HG02884 (cell line): Measurements from ENCODE around the gene AMT.

Experiments
- ATAC-seq: cut with Tn5 transposase; IDR thresholded peaks from one replicate; pipeline ENCODE4 v1.9.1; 2021; ENCODE audit warnings: mild to moderate bottlenecking, moderate library complexity; ENCODE audit not compliant: unreplicated experiment

AMT gene

DNA sequence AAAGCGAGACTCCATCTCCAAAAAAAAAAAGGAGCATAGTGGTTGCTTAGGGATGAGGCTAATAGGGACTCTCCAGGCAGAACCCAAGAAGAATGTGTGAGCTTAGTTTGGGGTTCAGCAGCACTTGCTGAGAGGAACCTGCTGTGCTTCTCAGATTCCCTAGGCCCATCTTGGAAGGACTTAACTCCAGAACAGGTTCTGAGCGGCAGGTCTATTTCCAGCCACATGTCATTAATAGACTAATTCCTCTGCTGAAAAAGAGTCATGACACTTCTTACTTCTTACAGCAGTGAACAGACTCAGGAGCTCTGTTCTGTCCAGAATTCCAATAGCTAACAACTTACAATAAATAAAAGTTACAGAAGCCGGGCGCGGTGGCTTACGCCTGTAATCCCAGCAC is 33.0 kb downstream of the AMT start:
- no peak for ATAC-seq

DNA sequence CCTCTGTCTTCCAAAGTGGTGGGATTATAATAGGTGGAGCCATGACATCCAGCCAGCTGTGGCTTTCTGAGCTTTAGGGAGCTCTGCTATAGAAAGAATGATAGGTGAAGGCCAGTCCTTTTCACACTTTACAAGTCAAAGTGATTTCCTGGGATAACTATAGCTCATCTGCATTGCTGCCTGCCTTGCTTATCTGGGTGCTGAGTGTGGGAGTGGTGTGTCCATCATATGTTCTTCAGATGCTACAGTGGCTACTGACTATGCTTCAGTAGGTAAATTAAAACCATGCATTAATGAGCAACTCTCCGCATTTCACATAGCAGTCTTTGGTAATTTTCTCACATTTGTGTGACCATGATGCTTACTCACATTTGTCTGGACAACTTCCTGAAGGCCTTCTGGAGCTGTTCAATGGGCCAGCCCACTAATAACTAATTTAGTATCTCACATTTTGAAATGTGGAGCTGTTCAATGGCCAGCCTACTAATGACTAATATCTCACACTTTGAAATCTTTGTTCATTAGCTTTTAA is 33.9 kb downstream of the AMT start:
- ATAC-seq, result no peak

DNA sequence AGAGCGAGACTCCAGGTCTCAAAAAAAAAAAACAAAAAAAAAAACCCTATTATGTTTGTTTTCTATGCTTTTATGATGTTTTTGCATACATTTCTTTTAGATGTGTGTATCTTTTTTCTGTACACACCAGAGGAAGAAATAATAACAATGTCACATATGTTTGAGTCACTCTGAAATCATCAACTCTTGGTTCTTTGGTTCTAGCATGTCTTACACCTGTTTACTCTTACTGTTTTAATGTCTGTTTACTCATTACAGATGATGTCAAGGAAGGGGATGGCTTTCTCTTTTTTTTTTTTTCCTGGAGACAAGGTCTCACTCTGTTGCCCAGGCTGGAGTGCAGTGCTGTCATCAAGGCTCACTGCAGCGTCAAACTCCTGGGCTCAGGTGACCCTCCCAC is 34.6 kb downstream of the AMT start:
- no peak for ATAC-seq

DNA sequence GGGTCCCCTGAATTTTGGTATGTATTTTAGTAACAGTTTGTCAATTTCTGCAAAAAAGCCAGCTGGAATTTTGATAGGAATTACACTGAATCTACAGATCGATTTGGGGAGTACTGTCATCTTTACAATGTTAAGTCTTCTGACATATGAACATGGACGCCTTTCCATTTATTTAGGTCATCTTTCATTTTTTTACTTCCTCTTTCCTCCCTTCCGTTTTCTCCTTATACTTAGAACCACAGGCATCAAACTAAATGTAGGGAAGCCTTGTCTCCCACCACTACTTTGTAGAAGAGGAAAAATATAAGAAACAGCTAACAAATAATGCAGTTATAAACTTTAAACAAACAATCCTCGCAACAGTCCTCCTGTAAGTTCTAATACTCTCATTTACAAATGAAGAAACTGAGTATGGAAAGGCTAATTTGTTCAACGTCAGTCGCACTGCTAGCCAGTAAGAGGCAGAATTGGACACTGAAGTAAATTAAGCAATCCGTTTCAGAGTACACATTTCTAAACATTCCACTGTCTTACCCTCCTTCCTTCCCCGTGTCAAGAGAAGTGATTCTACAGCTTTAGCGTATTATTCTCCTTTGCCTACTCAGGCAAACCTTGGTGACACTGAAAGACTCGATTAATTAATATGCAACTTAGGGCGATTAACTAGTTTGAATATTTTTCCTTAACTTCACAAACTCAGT is 36.1 kb downstream of the AMT start:
- ATAC-seq, result no peak

DNA sequence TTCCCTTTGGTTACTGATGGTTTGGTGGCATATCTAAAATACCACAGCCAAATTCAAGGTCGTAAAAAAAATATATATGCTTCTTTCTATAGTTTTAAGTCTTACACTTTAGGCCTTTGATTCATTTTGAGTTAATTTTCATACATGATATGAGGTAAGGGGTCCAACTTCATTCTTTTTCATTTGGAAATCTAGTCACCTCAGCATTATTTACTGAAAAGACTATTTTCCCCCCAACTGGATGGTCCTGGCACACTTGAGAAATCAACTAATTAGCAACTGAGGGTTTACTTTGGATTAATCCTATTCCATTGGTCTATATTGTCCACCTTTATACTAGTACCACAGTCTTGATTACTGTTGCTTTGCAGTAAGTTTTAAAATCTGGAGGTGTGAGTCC is 36.7 kb downstream of the AMT start:
- ATAC-seq, result no peak

DNA sequence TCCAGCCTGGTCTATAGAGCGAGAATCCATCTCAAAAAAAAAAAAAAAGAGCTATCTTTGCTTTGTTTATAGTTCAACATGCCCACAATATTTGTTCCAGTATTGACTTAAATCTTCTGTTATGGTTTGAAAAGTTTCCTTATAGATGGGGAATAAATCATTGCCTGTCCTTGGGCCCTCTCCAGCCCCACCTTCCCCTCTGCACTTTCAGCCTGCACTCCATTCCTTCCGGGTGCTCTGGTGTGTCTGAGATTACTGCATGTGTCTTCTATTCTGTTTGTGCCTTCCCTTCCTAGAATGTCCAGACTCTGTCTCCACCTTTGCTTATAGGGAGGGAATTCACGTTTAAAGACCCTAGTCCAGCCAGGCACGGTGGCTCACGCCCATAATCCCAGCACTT is 38.9 kb downstream of the AMT start:
- no peak for ATAC-seq

DNA sequence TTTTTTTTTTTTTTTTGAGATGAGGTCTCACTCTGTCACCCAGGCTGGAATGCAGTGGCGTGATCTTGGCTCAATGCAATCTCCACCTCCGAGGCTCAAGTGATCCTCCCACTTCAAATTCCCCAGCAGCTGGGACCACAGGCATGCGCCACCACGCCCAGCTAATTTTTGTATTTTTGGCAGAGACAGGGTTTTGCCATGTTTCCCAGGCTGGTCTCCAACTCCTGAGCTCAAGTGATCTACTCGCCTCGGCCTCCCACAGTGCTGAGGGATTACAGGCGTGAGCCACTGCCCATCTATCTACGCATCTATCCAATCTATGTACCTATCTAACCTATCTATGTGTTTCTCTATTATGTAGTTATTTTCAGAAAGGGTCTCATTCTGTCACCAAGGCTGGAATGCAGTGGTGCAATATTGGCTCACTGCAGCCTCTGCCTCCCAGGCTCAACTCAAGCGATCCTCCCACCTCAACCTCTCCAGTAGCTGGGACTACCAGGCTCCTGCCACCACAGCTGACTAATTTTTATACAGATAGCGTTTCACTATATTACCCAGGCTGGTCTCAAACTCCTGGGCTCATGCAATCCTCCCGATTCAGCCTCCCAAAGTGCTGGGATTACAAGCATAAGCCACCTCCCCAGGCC is 43.9 kb downstream of the AMT start:
- ATAC-seq, result no peak

DNA sequence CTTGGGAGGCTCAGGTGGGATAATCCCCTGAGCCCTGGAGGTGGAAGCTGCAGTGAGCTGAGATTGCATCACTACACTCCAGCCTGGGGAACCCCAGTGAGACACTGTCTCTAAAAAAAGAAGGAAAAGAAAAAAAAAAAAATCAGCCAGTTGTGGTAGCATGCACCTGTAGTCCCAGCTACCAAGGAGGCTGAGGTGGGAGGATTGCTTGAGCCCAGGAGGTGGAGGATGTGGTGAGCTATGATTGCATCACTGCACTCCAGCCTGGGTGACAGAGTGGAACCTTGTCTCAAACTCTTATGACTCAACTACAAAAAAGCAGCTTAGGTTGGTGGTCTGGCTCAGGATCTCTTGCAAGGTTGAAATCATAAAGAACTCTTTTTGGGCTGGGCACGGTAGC is 44.8 kb downstream of the AMT start:
- ATAC-seq, result no peak

DNA sequence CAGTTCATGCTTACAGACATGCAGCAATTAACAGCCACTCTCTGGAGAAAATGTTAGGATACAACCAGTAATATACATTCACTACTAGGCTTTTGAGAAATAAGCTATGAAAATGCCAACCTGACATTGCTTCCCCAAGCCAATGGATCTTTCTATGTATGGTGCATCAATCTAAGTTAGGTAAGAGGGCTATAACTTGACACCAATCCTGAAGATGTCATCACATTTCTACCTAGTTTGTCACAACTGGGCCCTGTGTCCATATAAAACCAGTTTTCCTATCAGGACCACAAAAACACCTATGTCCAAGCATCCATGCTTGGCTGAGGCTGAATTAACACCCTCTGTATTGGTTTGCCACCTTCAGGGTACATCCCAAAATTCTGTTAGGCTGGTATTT is 50.3 kb downstream of the AMT start:
- ATAC-seq, result no peak

DNA sequence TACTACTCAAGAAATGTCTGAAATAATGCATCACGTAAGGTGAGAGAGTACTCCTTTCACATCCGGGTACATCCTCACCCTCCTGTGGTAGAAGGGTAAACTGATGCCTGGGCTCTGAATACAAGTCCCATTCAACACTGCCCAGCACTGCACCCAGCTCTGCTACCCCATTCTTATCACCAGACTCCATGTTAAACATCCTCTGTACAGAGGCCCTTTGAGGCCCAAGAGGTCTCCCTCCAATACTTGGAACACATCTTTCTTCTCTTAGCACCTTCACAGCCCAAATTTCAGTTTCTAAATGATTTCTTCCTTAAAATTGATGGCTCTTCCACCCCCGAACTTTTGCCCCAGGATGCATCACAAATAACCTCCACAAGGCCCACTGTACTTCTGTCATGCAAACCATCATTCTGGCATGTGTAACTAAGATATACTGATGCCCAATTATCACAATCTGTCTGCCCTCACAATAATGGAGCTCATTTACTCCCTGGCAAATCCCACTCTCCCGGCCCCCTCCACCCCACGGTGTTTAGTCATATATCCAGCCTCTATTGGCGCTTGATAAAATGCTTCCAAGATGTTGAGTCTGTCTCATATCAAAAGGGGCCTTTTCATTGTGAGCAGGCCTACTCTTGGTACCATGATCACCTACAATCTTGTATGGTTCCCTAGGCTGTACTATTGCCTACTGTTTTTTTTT is 51.5 kb downstream of the AMT start:
- no peak for ATAC-seq
